HL-60/S4 treated with phorbol 12-myristate 13-acetate at 8.2 ng/mL for 4 days and 3 days (cell line): Measurements from ENCODE around the gene GOLGA6C.
"Not testable (repeated sequence)": the region's sequence is repeated elsewhere in the genome, so short reads cannot be mapped to it uniquely, and the experiment has no call there.

Experiments
- in situ Hi-C: fragments of 300-500 bp; cut with MboI; formaldehyde crosslinking; loops from 2 replicates; pipeline ENCODE4 v1.15.0; 2022; ENCODE audit warnings: low sequenced_read_pairs

The GOLGA6C gene, protein sequence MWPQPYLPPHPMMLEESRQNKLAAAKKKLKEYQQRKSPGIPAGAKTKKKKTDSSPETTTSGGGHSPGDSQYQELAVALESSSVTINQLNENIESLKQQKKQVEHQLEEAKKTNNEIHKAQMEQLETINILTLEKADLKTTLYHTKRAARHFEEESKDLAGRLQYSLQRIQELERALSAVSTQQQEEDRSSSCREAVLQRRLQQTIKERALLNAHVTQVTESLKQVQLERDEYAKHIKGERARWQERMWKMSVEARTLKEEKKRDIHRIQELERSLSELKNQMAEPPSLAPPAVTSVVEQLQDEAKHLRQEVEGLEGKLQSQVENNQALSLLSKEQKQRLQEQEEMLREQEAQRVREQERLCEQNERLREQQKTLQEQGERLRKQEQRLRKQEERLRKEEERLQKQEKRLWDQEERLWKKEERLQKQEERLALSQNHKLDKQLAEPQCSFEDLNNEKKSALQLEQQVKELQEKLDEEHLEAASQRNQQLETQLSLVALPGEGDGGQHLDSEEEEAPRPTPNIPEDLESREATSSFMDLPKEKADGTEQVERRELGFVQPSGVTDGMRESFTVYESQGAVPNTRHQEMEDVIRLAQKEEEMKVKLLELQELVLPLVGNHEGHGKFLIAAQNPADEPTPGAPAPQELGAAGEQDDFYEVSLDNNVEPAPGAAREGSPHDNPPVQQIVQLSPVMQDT

DNA sequence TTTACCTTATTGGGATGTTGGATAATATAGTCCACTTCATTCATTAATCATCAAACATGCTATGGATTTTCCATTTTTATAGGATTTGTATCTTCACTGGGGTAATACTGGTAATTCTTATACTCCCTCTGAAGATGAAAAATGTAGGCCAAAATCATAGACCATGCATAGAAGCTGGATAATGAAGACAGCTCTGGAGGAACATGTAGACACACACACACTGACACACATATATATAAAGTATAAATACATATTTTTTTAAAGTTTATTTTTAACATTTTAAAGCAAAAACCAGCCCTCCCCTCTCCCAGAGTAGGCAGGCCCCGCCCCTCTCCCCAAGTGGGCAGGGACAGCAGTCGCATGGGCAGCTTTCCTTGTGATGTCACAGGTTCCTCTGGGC lies at the start of gene GOLGA6C:
Gene GOLGA6C (plus strand): TSS at position 301 of the 400 bp plus-strand sequence. CDS start 265 bp downstream, outside the sequence.
- in situ Hi-C loops, result not testable (repeated sequence)

DNA sequence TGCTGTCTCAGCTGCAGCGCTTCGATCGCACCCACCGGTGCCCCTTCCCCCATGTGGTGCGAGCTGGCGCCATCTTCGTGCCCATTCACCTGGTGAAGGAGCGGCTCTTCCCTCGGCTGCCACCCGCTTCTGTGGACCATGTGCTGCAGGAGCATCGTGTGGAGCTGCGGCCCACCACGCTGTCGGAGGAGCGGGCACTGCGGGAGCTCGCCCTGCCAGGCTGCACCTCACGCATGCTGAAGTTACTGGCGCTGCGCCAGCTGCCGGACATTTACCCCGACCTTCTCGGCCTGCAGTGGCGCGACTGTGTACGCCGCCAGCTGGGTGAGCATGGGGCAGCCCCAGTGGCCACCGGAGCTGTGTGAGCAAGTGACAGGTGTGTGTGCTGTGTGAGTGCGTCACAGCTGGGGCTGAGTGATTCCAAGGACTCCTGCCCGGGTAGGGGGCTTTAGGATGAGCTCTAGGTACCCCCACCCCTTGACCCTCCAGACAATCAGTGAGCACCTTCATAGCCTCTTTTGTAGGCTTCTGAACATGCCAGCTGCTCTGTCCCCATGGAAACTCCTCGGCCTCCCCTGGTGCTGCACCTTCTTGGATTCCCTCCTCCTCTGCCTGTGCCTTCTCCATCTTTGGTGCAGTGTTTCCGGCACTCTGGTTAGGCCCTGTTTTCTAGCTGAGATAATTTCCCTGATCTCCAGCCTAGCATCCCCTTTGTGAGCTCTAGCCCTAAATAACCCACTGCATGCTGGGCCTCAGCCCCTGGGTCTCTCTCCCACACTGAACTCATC lies 49.4 kb upstream of the GOLGA6C start:
- in situ Hi-C loops, result loop anchor here (10.0 kb wide), 1 partner anchor 84 kb away; no protein-coding TSS in a partner anchor

DNA sequence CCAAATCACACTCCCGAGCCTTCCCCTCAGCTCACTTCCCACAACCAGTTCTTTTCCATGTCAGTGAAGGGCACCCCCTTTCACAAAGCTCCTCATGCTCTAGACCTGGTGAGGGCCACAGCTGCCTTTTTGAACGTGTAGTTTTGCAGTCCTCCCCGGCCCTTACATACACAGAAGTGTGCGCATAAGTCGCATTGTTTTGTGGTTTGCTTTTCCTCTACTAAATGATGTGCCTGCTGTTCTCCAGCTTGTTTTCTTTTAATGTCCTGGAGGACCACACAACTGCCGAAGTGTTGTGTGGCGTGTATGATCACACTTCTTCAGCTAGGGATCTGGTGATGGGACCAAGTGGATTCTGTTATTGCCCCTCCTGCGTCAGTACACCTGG lies 48.9 kb upstream of the GOLGA6C start:
- in situ Hi-C loops, result loop anchor here (10.0 kb wide), 1 partner anchor 84 kb away; no protein-coding TSS in a partner anchor

DNA sequence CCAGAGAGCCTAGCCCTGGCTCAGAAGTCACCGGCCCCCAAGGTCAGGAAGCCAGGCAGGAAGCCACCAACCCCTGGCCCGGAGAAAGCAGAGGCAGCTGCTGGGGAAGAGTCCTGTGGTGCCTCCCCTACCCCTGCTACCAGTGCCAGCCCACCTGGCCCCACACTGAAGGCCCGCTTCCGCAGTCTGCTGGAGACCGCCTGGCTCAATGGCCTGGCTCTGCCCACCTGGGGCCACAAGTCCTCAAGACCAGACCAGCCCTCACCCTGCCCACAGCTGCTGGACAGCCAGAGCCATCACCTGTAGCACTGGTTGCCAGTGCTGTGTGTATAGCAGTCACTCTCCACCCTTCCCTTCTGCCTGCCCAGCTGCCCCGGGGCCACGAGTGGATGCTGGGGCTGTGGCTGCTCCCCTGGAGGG lies 47.3 kb upstream of the GOLGA6C start:
- in situ Hi-C loops, result no loop called here

DNA sequence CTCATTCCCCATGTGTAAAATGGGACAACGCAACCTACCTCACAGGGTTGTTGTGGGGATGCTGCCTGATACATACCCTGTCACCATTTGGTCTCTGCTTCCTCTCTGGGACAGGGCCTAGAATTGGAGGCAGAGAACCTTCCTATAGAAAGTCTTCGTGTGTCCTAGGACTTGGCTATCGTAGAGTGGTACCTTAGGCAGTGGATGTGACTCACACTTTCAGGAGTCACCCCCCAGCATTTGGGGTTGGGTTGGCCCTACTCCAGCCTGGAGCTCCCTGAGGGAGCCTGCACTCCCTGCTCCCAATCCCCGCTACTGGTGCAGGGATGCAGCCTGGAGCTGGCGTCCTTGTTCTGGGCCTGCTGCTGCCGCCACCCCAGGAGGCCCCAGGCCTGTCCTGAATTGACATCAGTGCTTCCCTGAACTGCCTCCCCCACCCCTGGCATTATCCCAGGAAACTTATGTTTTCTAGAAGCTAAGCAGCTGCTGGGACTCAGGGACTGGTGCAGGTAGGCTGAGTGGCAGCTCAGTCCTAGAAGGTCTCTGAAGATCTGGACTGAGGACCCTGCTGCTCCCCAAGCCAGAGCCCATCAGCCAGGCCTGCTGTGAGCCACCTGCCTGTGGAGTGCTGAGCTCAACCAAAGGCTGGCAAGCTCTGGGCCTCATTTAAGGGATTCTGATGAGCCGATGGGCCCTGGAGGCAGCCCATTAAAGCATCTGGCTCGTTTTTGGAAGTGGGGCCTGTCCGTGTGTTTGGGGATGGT lies 46.5 kb upstream of the GOLGA6C start:
- in situ Hi-C loops, result no loop called here

DNA sequence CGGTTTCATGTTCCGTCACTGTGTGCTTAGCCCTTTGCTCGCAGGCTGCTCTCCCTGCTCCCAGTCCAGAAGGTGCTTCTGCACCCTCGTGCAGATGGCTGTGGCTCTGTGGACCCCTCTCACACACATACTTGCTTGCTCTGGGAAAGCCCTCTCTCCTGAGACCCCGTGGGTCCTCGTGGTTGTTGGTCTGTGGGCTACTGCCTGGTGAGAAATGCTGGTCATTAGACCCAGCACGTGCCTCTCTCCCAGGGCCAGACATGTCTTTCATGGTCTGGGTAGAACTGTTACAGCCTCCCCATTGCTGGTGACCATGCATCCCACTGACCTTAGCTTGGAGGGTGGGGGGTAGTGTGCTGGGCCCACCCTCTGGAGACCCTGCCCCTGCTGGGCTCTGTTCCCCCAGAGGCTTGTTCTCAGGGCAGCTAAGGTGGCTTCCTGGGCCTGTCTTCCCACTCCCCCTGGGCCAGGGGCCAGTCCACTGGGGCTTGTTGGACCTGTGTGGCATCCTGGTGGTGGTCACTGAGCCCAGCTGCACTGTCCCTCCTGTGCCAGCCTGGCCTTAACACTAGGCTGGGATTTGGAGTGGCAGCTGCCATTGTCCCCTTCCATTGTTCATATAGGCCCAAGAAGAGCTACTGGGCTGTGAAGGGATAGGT lies 45.8 kb upstream of the GOLGA6C start:
- in situ Hi-C loops, result no loop called here

DNA sequence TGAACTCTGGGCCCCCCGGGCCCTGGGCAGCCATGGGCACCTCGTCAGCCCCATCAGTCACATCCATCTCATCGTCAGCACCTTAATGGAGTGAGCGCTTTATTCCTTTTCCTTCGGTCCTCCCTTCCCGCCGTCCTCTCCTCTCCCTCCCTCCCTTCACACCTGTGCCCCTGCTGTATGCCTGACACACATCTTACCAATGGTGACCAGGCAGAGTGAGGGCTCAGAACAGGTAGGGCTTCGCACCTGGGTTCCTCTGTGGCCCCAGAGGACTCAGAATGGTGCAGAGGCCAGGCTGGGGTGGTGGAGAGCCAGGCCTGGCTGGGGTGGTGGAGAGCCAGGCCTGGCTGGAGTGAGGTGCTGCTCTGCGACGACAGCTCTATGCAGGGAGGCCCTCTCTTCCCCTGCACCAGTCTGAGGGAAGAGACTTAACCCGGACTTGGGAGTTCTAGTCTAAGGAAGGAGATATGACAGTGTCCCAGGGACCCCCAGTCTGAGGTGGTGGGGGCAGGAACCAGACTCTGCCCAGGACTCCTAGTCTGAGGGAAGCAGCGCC lies 44.8 kb upstream of the GOLGA6C start:
- in situ Hi-C loops, result no loop called here

DNA sequence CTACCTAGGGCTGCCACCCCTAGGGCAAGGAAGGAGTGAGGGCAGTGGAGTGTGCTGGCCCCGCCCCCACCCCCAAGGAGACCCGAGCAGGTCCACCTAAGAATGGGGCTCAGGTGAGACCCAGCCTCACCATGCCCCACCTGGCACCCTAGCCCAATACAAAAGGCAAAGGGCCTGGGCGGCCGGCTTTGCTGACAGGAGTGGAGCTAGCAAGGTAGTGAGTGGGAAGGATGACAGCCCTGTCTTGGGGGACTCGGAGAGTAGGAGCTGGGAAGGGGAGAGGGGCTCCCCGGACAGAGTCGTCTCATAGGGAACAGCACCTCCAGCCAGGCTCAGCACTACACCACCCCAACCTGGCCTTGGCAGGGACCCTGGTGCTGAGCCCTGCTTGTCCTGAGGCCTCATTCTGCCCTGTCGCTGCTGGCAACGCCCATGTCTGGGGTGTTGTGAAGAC lies 44.3 kb upstream of the GOLGA6C start:
- in situ Hi-C loops, result no loop called here

DNA sequence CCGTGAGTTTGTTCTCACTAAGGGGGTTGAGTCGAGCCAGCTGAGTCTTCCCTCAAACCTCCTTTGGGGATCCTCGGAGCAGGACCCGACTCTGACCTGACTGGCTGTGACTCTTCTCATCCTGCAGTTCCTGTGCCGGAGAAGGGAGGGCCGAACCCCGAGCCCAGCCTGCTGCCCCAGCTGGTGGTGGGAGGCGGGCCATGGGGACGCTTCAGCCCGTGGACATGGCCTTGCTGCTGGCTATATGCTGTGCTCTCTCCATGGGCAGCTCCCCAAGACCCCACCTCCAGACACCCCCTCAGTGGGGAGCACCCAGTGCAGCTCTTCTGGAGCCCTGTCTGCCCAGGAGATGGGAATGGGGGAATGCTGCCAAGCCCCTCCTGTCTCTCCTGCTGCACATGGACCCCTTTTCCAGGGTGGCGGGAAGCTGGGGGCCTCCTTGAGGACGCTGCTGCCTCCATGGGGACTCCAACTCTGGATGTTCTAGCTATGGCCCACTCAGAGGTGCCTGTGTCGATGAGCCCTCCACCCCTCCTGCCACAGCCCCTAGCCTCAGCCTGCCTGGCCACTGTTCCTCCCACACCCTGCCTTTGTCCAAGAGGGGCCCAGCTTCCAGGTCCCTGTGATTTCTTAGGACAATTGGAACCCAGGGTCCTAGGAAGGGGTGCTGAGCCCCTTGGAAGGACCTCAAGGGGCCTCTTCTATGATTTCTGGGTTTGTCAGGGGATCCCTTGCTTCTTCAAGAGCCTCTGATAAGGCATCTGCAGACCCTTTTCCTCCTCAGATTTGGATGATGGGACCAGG lies 43.6 kb upstream of the GOLGA6C start:
- in situ Hi-C loops, result no loop called here

DNA sequence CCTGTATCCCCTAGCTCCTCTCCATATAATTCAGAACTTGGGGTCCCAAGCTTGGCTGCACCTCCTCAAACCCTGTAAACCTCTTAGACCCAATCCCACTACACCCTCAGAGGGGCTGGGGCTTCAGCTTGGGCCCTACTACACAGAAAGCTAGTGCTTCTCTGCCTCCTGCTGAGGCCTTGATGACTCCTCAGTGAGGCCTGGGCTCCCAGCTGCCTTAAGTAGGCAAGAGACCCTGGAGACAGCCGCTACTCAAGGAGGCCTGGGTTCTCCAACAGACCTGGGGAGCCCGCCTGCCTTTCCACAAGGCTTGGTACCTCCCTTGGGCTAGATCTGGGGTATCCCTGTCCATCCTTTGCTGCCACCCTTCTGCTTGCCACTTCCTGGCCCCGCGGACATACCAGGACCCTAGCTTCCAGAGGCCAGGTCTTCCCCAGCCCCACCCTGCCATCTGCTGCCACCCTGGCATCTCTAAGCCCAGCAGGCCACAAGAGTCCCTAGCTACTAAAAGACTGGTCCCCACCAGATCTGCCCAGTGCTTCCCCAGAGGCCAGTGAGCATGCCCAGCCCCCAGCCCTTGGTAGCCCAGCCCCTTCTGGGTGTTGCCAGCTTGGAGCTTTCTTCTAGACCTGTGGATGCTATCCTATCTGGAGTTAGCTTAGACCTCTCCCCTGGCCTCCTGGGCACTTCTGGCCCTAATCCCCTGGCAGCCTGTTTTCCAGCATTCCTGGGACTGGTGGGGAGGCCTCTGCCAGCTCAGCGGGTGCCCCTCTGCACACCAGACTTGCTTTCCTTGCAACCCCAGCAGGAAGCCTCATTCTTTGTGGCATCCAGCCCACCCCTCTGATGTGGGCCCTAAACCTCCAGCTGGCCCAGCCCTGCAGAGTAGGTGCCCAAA lies 42.8 kb upstream of the GOLGA6C start:
- in situ Hi-C loops, result no loop called here

DNA sequence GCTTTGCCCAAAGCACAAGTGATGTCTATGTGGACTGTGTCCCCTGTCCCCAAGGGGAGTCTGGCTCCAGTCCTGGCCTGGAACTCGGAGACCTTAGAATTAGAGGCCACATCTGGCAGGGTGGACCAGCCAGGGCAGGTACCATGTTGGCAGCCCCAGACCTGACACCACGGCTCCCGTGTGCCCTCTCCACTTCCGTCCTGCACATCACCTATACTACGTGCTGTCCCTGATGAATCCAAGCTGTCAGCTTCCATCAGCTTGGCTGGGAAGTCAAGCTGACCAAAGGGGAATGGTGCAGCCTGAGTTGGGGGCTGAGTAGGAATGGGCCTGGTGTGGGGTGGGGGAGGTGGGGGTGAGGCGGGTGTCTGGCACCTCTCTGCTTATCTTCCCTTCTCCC lies 41.1 kb upstream of the GOLGA6C start:
- in situ Hi-C loops, result no loop called here

DNA sequence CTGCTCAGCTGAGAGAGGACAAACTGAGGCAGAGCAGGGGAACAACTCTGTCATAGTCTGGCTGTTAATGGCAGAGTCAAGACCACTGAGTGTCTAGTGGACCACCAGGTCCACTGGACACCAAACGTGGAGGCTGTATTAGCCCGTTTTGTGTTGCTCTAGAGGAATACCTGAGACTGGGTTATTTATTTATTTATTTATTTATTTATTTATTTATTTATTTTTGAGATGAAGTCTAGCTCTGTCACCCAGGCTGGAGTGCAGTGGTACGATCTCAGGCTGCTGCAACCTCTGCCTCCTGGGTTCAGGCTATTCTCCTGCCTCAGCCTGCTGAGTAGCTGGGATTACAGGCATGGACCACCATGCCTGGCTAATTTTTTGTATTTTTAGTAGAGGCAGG lies 40.6 kb upstream of the GOLGA6C start:
- in situ Hi-C loops, result not testable (repeated sequence)

DNA sequence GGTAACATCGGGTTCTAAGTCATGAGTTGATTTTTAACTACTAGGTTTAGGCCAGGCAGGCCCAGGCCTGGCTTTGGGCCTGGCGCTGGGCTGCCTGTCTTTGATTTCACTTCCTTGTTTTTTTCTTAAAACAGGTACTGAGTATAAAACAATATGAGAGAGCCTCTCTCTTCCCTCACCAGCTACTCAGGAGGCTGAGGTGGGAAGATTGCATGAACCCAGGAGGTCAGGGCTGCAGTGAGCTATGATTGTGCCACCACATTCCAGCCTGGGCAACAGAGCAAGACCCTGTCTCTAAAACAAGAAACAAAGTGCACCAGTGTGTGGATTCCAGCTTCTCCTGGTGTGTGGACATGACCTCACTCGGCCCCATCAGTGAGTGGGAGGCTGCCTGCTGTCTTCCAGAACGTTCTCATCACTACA lies 38.6 kb upstream of the GOLGA6C start:
- in situ Hi-C loops, result not testable (repeated sequence)

DNA sequence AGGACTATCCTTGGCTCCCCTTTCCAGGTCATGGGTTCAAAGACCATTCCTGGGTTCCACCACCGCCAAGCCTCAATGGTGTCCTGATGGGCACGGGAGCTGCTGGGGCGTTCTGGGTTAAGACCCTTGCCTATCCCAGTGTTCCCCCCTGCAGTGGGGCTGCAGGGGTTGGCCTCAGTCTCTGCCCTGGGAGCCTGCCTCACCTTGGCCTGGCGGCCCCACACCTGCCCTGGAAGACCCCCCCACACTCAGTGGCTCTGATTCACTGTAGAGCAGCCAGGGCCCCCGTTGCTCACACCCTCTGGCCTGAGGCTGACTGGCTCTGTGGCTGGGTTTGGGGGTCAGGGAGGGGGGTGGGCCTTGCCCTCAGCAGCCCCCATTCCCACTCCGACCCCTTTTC lies 34.4 kb upstream of the GOLGA6C start:
- in situ Hi-C loops, result no loop called here

DNA sequence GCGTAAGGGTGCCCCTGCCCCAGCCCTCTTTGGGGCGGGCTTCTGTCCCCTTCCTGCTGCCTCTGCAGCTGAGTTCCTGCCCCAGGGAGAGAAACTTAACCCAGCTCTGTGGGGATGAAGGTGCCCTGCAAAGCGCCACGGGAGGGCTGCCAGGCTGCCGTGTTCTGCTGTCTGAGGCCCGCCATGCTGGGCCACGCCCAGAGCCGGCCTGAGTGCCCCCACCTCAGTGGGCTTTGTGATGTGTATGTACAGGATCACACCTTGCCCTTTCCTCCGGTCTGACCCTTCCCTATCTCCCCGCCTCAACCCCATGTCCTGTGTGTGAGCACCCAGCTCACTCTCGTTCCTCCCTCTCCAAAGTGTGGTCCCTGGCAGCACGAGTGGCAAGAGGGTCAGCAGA lies 33.9 kb upstream of the GOLGA6C start:
- in situ Hi-C loops, result no loop called here

DNA sequence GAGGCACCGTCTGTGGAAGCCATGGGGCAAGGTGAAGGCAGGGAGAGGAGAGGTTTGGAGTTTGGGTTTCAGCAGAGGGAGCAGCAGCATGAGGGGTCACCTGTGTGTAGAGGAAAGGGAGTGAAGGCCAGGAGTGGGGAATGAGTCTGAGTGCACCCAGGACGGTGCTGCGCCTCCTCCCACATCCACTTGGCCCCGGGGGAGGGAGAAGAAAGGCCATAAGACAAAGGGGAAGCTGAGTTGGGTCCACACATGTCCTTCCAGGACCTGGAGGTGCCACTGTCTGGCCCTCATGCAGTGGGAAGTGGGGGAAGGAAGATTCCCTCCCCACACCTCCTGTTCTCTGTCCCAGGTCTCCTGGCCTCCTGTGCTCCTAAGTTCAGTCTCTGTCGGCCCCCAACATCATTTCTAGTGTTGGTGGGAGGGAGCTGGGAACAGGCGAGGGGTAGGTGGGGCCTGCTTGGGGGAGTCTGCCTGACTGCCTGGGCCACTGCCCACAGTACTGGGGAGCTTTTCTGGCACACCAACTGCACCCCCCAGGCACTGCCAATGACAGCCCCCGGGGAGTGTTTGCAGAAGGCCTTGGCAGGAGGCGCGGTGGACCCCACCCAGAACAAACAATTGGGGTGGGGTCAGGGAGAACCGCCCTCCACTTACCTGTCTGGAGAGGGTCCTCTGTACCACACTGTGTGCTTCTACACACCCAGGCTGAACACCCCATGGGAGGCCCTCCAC lies 32.9 kb upstream of the GOLGA6C start:
- in situ Hi-C loops, result loop anchor here (25.0 kb wide), 1 partner anchor 112 kb away; the partner anchor contains the start of genes COMMD4 and NEIL1
